ENCODE data around the gene TRIM27.
"Not testable (repeated sequence)": the region's sequence is repeated elsewhere in the genome, so short reads cannot be mapped to it uniquely, and the experiment has no call there.

The TRIM27 gene

GRCh38 chr6:28941684-28942448 lies 18.1 kb upstream of the TRIM27 start:
- DNase-seq, result no peak

- DNase-seq, result peak; percentile 61
Observed at GRCh38 chr6:28940858-28941683, 17.3 kb upstream of the TRIM27 start.

- peak; percentile 27 for DNase-seq
Observed at GRCh38 chr6:28940294-28940857, 16.6 kb upstream of the TRIM27 start.

- DNase-seq, result no peak
Observed at GRCh38 chr6:28933069-28933468, 9.3 kb upstream of the TRIM27 start.

GRCh38 chr6:28929887-28930620 lies 6.3 kb upstream of the TRIM27 start:
- no peak for DNase-seq

GRCh38 chr6:28929339-28929738 lies 5.6 kb upstream of the TRIM27 start:
- DNase-seq, result not testable (repeated sequence)

- DNase-seq, result no peak
Observed at GRCh38 chr6:28927846-28928245, 4.1 kb upstream of the TRIM27 start.

- peak; percentile 13 for DNase-seq
Observed at GRCh38 chr6:28922821-28923317, 916 bp downstream of the TRIM27 start.

- no peak for DNase-seq
Observed at GRCh38 chr6:28922004-28922820, 1.6 kb downstream of the TRIM27 start.

GRCh38 chr6:28920281-28920680 lies 3.5 kb downstream of the TRIM27 start:
- no peak for DNase-seq

GRCh38 chr6:28914941-28915340 lies 8.8 kb downstream of the TRIM27 start:
- no peak for DNase-seq

GRCh38 chr6:28910901-28911690 lies 12.7 kb downstream of the TRIM27 start:
- no peak for DNase-seq

GRCh38 chr6:28907394-28907793 lies 16.4 kb downstream of the TRIM27 start:
- no peak for DNase-seq

- no peak for DNase-seq
Observed at GRCh38 chr6:28906669-28907068, 17.1 kb downstream of the TRIM27 start.

GRCh38 chr6:28903686-28904085 lies 20.1 kb downstream of the TRIM27 start:
- no peak for DNase-seq

- DNase-seq, result no peak
Observed at GRCh38 chr6:28901831-28902230, 22.0 kb downstream of the TRIM27 start.

GRCh38 chr6:28900577-28901256 lies 23.1 kb downstream of the TRIM27 start:
- no peak for DNase-seq

- DNase-seq, result no peak
Observed at GRCh38 chr6:28898710-28898965, 25.1 kb downstream of the TRIM27 start.

GRCh38 chr6:28897369-28897745 lies 26.4 kb downstream of the TRIM27 start:
- DNase-seq, result no peak

- peak; percentile 41 for DNase-seq
Observed at GRCh38 chr6:28896505-28897368, 27.0 kb downstream of the TRIM27 start.
